Uterus (tissue), 2 donors: ENCODE measurements around the gene AGXT2.

Source experiments
- POLR2A ChIP-seq, 2 donors: fragments of 450-650 bp; IDR thresholded peaks; one replicate each; pipeline ENCODE4 v1.6.1; 2016; ENCODE audit warnings: antibody characterized with exemption in 2 of 2, mild to moderate bottlenecking in 1 of 2, moderate library complexity in 1 of 2
- TF ChIP-seq, protein P1 (sequence below), 4 experiments: fragments of 200-600 bp in 2 of 4; fragments of 450-650 bp in 2 of 4; sonication (generic) in 2 of 4; IDR thresholded peaks; one replicate each; pipeline ENCODE4 v1.5.1; 2016 to 2019; ENCODE audit warnings: antibody characterized with exemption in 4 of 4, mild to moderate bottlenecking in 2 of 4, moderate library complexity in 1 of 4

DNA sequence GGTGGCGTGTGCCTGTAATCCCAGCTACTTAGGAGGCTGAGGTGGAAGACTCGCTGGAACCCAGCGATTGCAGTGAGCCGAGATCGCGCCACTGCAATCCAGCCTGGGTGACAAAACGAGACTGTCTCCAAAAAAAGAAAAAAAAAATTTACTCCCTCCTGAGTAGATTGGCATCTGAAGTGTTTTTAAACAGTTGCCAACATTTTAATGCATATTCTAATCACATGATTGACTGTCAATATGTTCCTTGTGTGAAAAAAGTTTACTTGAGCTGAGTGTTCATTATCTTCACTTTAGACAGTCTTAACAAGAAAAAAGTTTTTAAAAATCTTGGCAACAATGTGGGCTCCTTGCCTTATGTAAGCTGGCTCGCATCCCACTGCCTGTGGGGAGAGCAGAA is 53.8 kb downstream of the AGXT2 start:
- TF ChIP-seq, protein P1, sequence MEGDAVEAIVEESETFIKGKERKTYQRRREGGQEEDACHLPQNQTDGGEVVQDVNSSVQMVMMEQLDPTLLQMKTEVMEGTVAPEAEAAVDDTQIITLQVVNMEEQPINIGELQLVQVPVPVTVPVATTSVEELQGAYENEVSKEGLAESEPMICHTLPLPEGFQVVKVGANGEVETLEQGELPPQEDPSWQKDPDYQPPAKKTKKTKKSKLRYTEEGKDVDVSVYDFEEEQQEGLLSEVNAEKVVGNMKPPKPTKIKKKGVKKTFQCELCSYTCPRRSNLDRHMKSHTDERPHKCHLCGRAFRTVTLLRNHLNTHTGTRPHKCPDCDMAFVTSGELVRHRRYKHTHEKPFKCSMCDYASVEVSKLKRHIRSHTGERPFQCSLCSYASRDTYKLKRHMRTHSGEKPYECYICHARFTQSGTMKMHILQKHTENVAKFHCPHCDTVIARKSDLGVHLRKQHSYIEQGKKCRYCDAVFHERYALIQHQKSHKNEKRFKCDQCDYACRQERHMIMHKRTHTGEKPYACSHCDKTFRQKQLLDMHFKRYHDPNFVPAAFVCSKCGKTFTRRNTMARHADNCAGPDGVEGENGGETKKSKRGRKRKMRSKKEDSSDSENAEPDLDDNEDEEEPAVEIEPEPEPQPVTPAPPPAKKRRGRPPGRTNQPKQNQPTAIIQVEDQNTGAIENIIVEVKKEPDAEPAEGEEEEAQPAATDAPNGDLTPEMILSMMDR (IDR thresholded peaks at IDR 0.05), result no peak
- TF ChIP-seq POLR2A (IDR thresholded peaks at IDR 0.05), result no peak
